C4-2B (cell line): ENCODE results near the gene ERC2.

ENCODE experiments used
- H3K27ac ChIP-seq: fragments of 450-650 bp; 2 replicates; pipeline ENCODE4 v1.5.1; 2017
- ZFX ChIP-seq: fragments of 450-650 bp; IDR thresholded peaks from 2 replicates; pipeline ENCODE4 v1.6.1; 2017
- TF ChIP-seq, protein P1 (sequence below): fragments of 450-650 bp; conservative IDR thresholded peaks from 2 replicates; pipeline ENCODE4 v1.5.1; 2017; ENCODE audit warnings: mild to moderate bottlenecking

Gene ERC2

DNA sequence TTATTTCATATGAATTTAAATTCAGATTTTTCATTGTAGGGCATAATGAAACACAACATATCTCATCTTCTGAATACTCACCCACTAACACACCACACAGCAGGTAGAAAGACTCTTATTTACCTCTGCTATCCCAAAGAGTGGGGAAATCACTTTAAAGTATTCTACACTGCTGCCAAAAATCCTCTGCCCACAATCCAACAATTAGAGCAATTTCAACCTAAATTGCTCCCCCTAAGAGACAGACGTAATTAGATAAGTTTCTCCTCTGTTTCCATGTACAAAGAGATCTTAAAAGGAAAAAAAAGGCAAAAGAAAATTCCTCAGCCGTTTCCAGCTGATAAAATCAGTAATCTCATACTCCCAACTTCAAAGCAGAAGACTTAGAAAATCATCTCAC, 331.8 kb downstream of the ERC2 start:
- TF ChIP-seq, protein P1, sequence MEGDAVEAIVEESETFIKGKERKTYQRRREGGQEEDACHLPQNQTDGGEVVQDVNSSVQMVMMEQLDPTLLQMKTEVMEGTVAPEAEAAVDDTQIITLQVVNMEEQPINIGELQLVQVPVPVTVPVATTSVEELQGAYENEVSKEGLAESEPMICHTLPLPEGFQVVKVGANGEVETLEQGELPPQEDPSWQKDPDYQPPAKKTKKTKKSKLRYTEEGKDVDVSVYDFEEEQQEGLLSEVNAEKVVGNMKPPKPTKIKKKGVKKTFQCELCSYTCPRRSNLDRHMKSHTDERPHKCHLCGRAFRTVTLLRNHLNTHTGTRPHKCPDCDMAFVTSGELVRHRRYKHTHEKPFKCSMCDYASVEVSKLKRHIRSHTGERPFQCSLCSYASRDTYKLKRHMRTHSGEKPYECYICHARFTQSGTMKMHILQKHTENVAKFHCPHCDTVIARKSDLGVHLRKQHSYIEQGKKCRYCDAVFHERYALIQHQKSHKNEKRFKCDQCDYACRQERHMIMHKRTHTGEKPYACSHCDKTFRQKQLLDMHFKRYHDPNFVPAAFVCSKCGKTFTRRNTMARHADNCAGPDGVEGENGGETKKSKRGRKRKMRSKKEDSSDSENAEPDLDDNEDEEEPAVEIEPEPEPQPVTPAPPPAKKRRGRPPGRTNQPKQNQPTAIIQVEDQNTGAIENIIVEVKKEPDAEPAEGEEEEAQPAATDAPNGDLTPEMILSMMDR, result no peak
- TF ChIP-seq ZFX, result no peak
- no peak overlapping the region for H3K27ac ChIP-seq

DNA sequence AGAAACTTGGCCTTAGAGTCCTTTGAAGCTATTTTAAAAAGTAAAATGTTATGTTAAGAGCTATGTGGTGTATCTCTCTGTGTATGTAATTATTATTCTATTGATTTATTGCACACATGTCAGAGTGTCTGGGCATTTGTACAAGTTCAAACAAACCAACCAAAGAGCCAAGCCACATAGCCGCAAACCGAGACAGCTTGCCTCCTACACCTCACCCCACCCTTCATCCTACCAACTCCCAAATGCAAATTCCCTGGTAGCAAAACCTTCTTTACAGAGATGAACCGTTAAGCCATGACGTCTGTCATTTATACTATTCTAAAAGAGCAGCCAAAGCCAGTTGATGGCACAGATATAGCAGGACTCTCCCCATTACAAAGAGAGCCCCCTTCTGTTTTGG, 332.3 kb downstream of the ERC2 start:
- TF ChIP-seq, protein P1, result no peak
- no peak for TF ChIP-seq ZFX

DNA sequence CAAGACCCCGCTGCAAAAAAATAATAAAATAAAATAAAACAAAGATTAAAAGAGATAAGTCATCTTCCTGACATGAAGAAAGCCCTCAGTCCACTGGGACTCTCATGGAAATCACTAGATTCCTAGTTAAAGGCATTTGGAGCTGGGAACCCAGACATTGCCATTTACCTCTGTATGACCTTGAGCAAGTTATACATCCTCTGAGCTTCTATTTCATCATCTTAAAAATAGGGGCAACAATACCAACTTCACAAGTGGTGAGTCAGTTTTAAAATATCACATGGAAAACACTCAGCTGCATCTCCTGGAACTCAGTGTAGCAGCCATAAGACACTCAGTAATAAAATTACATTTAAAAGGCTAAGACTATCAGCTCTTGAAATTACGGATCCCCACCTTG, 334.8 kb downstream of the ERC2 start:
- TF ChIP-seq ZFX, result no peak
- TF ChIP-seq, protein P1, result no peak
- no peak overlapping the region for H3K27ac ChIP-seq

More for the DNA sequence above, 332.3 kb downstream of the ERC2 start:
- no peak overlapping the region for H3K27ac ChIP-seq

DNA sequence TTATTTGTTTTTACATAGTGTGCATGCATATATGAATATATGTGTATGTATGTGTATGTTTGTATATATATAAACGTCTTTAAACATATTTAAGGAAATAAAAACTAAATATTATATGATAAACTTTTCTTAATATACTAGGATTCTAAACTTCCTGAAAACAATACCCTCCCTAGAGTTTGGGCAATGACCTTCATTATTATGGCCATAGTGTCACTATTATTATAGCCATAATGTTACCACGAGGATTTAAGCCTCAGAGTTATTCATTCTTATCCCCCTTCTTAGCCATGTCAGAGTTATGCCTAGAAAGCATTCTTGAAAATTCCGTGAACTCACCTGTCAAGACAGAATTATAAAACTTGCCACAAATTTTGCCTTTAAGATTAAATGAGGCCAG, 335.5 kb downstream of the ERC2 start:
- H3K27ac ChIP-seq, result no peak overlapping the region
- TF ChIP-seq, protein P1, result no peak
- no peak for TF ChIP-seq ZFX

DNA sequence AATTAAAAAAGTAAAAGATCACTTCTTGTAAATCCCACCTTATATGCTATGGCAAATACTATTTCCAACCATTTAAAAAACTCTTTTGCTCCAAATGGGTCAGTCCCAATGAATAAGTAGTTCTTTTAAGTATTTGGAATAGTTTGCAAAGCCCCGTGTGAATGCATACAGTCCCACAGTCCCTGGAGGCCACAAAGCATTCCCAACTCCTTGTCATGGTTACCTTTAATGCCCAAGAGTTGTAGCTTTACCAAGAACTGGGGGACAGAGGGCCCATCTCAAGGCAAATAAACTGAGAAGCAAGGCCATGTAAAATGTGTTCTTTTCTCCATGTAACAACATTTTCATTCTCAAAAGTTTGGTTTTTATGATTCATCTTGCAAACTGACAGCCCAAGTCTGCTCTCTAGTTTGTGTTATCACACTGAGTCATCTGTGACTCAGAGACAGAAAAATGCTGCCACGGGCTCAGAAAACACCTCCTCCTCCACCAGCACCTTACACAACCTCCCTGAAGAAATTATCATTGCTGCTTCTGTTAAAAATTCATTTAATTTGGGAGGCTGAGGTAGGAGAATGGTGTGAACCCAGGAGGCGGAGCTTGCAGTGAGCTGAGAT, 336.2 kb downstream of the ERC2 start:
- no peak for TF ChIP-seq ZFX
- TF ChIP-seq, protein P1, result no peak
- H3K27ac ChIP-seq, result no peak overlapping the region

DNA sequence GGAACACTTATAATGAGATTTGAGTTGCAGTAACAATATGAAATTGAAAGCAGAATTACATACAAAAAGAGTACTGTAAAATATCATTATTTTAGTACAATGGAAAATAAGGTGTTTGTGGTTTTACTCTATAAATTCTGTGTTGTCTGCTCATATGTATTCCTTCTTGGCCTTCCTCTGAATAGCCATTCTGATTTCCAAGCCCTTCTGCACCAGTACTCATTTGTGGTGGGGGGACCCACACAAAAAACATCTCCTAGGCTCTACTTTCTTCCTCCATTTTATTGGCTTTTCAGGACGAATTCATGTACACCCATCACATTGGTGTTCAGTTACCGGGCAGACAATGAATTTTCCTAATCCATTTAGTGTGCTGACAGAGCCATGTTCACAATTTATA, 338.2 kb downstream of the ERC2 start:
- TF ChIP-seq, protein P1, result no peak
- TF ChIP-seq ZFX, result no peak
- no peak overlapping the region for H3K27ac ChIP-seq

DNA sequence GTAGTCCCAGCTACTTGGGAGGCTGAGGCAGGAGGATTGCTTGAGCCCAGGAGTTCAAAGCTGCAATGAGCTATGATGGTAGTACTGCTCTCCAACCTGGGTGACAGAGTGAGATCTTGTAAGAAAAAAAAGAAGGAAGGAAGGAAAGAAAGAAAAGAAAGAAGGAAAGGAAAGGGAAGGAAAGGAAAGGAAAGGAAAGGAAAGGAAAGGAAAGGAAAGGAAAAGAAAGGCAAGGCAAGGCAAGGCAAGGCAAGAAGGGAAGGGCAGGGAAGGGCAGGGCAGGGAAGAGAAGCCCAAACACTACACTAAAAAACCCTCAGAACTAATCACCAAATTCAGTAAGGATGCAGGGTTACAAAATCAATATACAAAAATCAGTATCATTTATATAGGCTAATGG, 341.6 kb downstream of the ERC2 start:
- TF ChIP-seq, protein P1, result no peak
- no peak for TF ChIP-seq ZFX
- H3K27ac ChIP-seq, result no peak overlapping the region
